Measurements from ENCODE around the gene TREH.

GRCh38 chr11:118645066-118645715, 34.3 kb downstream of the TREH start:
- TF ChIP-seq CTCF (IDR thresholded peaks at IDR 0.05; ENCODE audit: low read length) (no peak), EZH2 (optimal IDR thresholded peaks at IDR 0.05; ENCODE audit: low read depth, low read length) (no peak)
